GM12878 (cell line): ENCODE data around the gene ARMH1. TPM values are rescaled to one million over a fixed set of nuclear protein-coding genes. Genes with fewer than 3 reads are reported as not detected.

Experiments
- ATAC-seq: fragments of 200-7000 bp; cut with Tn5 transposase; 3 replicates; pipeline ENCODE4 v1.9.1; 2020; ENCODE audit warnings: mild to moderate bottlenecking, moderate library complexity
- BruUV-seq: library from RNA; stranded (reverse); fragments of 400-500 nt; replicated peaks from 2 replicates; lab custom pipeline; 2021; lab: Mats Ljungman, UMichigan
- CTCF ChIA-PET: fragments of 300-600 bp; sonication (Branson Sonifier 250); formaldehyde crosslinking; extraction: SDS; loops from one replicate; lab custom pipeline; 2021; ENCODE audit warnings: inconsistent platforms; lab: Yijun Ruan, JAX
- POLR2A ChIA-PET: fragments of 350-600 bp; formaldehyde crosslinking; extraction: SDS; loops from one replicate; lab custom pipeline; 2021; ENCODE audit warnings: inconsistent platforms; lab: Charles Lee
- RAD21 ChIA-PET: fragments of 300-600 bp; sonication (Branson Sonifier 250); formaldehyde crosslinking; loops from one replicate; lab custom pipeline; 2023; ENCODE audit warnings: antibody characterized with exemption; ENCODE audit not compliant: unreplicated experiment; lab: Charles Lee
- SMC1A ChIA-PET: fragments of 300-600 bp; sonication (Branson Sonifier 250); formaldehyde crosslinking; loops from one replicate; lab custom pipeline; 2023; ENCODE audit not compliant: unreplicated experiment, uncharacterized antibody; lab: Charles Lee
- DNase-seq: peaks from one replicate; pipeline ENCODE4 v3.0.0-alpha.2; 2011; ENCODE audit warnings: low read depth, low spot score
- FAIRE-seq: peaks from 3 replicates; lab custom pipeline; 2011; peaks lifted over from hg19 to GRCh38; lab: Jason Lieb, UNC
- H2AFZ ChIP-seq: 2 replicates; pipeline ENCODE4 v1.6.0; 2011; ENCODE audit warnings: low read depth, low read length, control low read depth; ENCODE audit not compliant: control insufficient read depth
- H3K27ac ChIP-seq: 2 replicates; pipeline ENCODE4 v1.5.1; 2011; ENCODE audit warnings: control low read depth; ENCODE audit not compliant: control insufficient read depth, insufficient read depth
- H3K27me3 ChIP-seq, 2 experiments: replicated peaks in 1 of 2; 2 replicates each; pipeline versions ENCODE4 v1.6.0 to v1.6.1; 2011; ENCODE audit warnings: low read length in 1 of 2; ENCODE audit not compliant: control insufficient read depth in 2 of 2, insufficient read depth in 2 of 2
- H3K36me3 ChIP-seq, 2 experiments: 2 replicates each; pipeline ENCODE4 v1.5.1; 2011; ENCODE audit warnings: low read length in 1 of 2; ENCODE audit not compliant: control insufficient read depth in 2 of 2, insufficient read depth in 2 of 2
- H3K4me1 ChIP-seq: 2 replicates; pipeline ENCODE4 v1.6.1; 2011; ENCODE audit warnings: mild to moderate bottlenecking, low read length, moderate library complexity, mixed read lengths; ENCODE audit not compliant: control insufficient read depth, insufficient read depth
- H3K4me2 ChIP-seq: 2 replicates; pipeline ENCODE4 v1.6.0; 2011; ENCODE audit warnings: control low read depth; ENCODE audit not compliant: control insufficient read depth, insufficient read depth
- H3K4me3 ChIP-seq: fragments of 200-600 bp; sonication (generic); 2 replicates; pipeline ENCODE4 v1.5.1; 2016
- H3K79me2 ChIP-seq: 2 replicates; pipeline ENCODE4 v1.6.0; 2011; ENCODE audit warnings: low read length; ENCODE audit not compliant: control insufficient read depth, insufficient read depth
- H3K9ac ChIP-seq: 2 replicates; pipeline ENCODE4 v1.8.0; 2011; ENCODE audit warnings: low read length, control low read depth, mixed read lengths; ENCODE audit not compliant: control insufficient read depth, insufficient read depth
- H3K9me3 ChIP-seq: replicated peaks from 3 replicates; pipeline ENCODE4 v1.5.1; 2011; ENCODE audit warnings: mild to moderate bottlenecking, low read length; ENCODE audit not compliant: control insufficient read depth, insufficient read depth
- H4K20me1 ChIP-seq: 2 replicates; pipeline ENCODE4 v1.6.0; 2011; ENCODE audit not compliant: control insufficient read depth, insufficient read depth
- CEBPZ ChIP-seq: fragments of 150-350 bp; IDR thresholded peaks from 2 replicates; pipeline ENCODE4 v1.6.1; 2016; ENCODE audit warnings: low read depth, low read length
- EED ChIP-seq: sonication (generic); IDR thresholded peaks from 2 replicates; pipeline ENCODE4 v1.6.1; 2016; ENCODE audit warnings: antibody characterized with exemption, low read depth
- HSF1 ChIP-seq: fragments of 150-350 bp; IDR thresholded peaks from 2 replicates; pipeline ENCODE4 v1.6.1; 2014; ENCODE audit warnings: mild to moderate bottlenecking, low read depth, low read length
- JUNB ChIP-seq: IDR thresholded peaks from 2 replicates; pipeline ENCODE4 v1.6.1; 2016; ENCODE audit warnings: antibody characterized with exemption, mild to moderate bottlenecking
- KDM1A ChIP-seq: fragments of 200-600 bp; sonication (generic); IDR thresholded peaks from 2 replicates; pipeline ENCODE4 v1.6.1; 2016; ENCODE audit warnings: borderline replicate concordance
- MYB ChIP-seq: fragments of 150-350 bp; IDR thresholded peaks from 2 replicates; pipeline ENCODE4 v1.6.1; 2014; ENCODE audit warnings: mild to moderate bottlenecking, low read depth, low read length, borderline replicate concordance
- RBBP5 ChIP-seq: fragments of 200-600 bp; sonication (generic); conservative IDR thresholded peaks from 2 replicates; pipeline ENCODE4 v1.6.1; 2016
- WRNIP1 ChIP-seq: IDR thresholded peaks from 2 replicates; pipeline ENCODE4 v1.6.1; 2011; ENCODE audit warnings: low read depth, low read length, improper control_type of control experiment, borderline replicate concordance
- WGBS: methylation state at CpG from one replicate; pipeline ENCODE4 v1.1.6; 2016; ENCODE audit warnings: low lambda C conversion rate; ENCODE audit not compliant: insufficient replicate concordance, insufficient coverage; ENCODE audit errors: missing lambda C conversion rate; 5-methylcytosine and 5-hydroxymethylcytosine counted together
- in situ Hi-C: fragments of 300-500 bp; cut with MboI; formaldehyde crosslinking; loops from 9 replicates; pipeline ENCODE4 v1.14.3; 2018; ENCODE audit warnings: mixed read lengths
- intact Hi-C: fragments of 100-400 bp; cut with micrococcal nuclease; formaldehyde crosslinking; loops from one replicate; pipeline ENCODE4 v1.14.2; 2022; ENCODE audit not compliant: unreplicated experiment
- polyA plus RNA-seq, 11 experiments: library from polyadenylated mRNA; depleted of rRNA in 4 of 11; unstranded in 6 of 11; stranded (reverse) in 5 of 11; fragments of >200 nt; fragmentation: Nextera tagmentation in 4 of 11; fragmentation: Illumina TruSeq in 1 of 11; extraction: Ambion mirVana in 4 of 11; extraction: Trizol in 1 of 11; gene quantifications; 1 replicate in 1 of 11; 2 replicates in 10 of 11; pipeline versions ENCODE4 v1.2.1 to v1.2.3, GENCODE V29; 2011 to 2016; ENCODE audit warnings: inconsistent platforms in 2 of 11, missing spikeins in 2 of 11, low read depth in 1 of 11
- total RNA-seq, 4 experiments: library from RNA; depleted of rRNA in 3 of 4; stranded (reverse); fragments of >200 nt in 3 of 4; fragmentation: Illumina TruSeq in 1 of 4; extraction: Trizol in 1 of 4; gene quantifications; 2 replicates each; pipeline versions ENCODE4 v1.2.1 to v1.2.3, GENCODE V29; 2013 to 2021

Gene ARMH1
- total and polyA plus RNA-seq, 10 of the 15 experiments (the other 5 are each of a cell fraction or from before 2014, with no cell fraction given), result 0.93 to 43.9 (median 8.2) TPM

GRCh38 chr1:44733365-44733764, 58.9 kb downstream of the ARMH1 start:
- Histone ChIP-seq H3K9me3 (no peaks in the 10 kb centered on the region), H3K4me1 (peaks cover 14% of the 10 kb centered on the region), H3K4me2 (no peak overlapping the region), H2AFZ (no peak overlapping the region), H3K79me2 (no peaks in the 10 kb centered on the region), H4K20me1 (no peaks in the 10 kb centered on the region), H3K4me3 (no peak overlapping the region), H3K27ac (no peak overlapping the region), H3K27me3 (no peaks in the 10 kb centered on the region), H3K9ac (no peak overlapping the region), H3K36me3 (no peaks in the 10 kb centered on the region)
- intact Hi-C loops, result loop anchor here (5.0 kb wide), 1 partner anchor 279 kb away; the partner anchor contains the start of genes HECTD3 and UROD
- ChIA-PET SMC1A (interaction anchor here (0.9 to 7.8 kb wide), 6 partner anchors 10 to 277 kb away, joined by 3 to 73 read pairs (median 5); partner anchors contain the start of gene HECTD3), RAD21 (interaction anchor here (0.6 to 4.2 kb wide), 2 partner anchors 76 to 86 kb away, joined by 3 to 24 read pairs; partner anchors contain the start of gene BTBD19), CTCF (interaction anchor here (0.9 to 8.9 kb wide), 5 partner anchors 15 to 67 kb away, joined by 3 to 175 read pairs (median 7); partner anchors contain the start of gene PLK3), POLR2A (interaction anchor here (0.6 to 6.6 kb wide), 4 partner anchors 10 to 66 kb away, joined by 3 to 110 read pairs (median 4); partner anchors contain the start of gene PLK3)
- TF ChIP-seq EED, result no peak
- FAIRE-seq (no peak), DNase-seq (no peak), ATAC-seq (no peak)
- in situ Hi-C loops, result loop anchor here (5.0 to 10.0 kb wide), 2 partner anchors 74 to 761 kb away; partner anchors contain the start of genes BTBD19, DYNLT4 and TESK2
- BruUV-seq, result no TSS peak
- WGBS, result 0% methylated on average over 1 of the region's 1 CpG

- no peaks in the 10 kb centered on the region for H3K36me3 ChIP-seq
- H3K4me1 ChIP-seq, result peaks cover 14% of the 10 kb centered on the region
- no TSS peak for BruUV-seq
- RAD21 ChIA-PET, result no interaction called here
- H3K27ac ChIP-seq, result no peak overlapping the region
- SMC1A ChIA-PET, result interaction anchor here (0.7 to 7.8 kb wide), 5 partner anchors 10 to 273 kb away, joined by 3 to 73 read pairs (median 7); no protein-coding TSS in a partner anchor
- CTCF ChIA-PET, result interaction anchor here (1.5 to 8.9 kb wide), 3 partner anchors 14 to 51 kb away, joined by 3 to 175 read pairs (median 40); no protein-coding TSS in a partner anchor
- no peak overlapping the region for H3K9ac ChIP-seq
- in situ Hi-C loops (loop anchor here (5.0 to 10.0 kb wide), 2 partner anchors 74 to 761 kb away; partner anchors contain the start of genes BTBD19, DYNLT4 and TESK2), intact Hi-C loops (loop anchor here (5.0 kb wide), 1 partner anchor 279 kb away; the partner anchor contains the start of genes HECTD3 and UROD)
- no peak overlapping the region for H3K4me2 ChIP-seq
- no peak overlapping the region for H2AFZ ChIP-seq
- FAIRE-seq (no peak), ATAC-seq (no peak), DNase-seq (no peak)
- TF ChIP-seq KDM1A, result no peak
- TF ChIP-seq HSF1, result no peak
- TF ChIP-seq JUNB, result no peak
- TF ChIP-seq CEBPZ, result no peak
- no peak for TF ChIP-seq MYB
- no peak for TF ChIP-seq WRNIP1
- TF ChIP-seq RBBP5, result no peak
- H3K79me2 ChIP-seq, result no peaks in the 10 kb centered on the region
- 48% methylated on average over 1 of the region's 1 CpG for WGBS
- H3K27me3 ChIP-seq, result no peaks in the 10 kb centered on the region
- POLR2A ChIA-PET, result interaction anchor here (1.0 to 6.6 kb wide), 2 partner anchors 15 to 66 kb away, joined by 5 to 110 read pairs; partner anchors contain the start of gene PLK3
- H3K9me3 ChIP-seq, result no peaks in the 10 kb centered on the region
- H3K4me3 ChIP-seq, result no peak overlapping the region
- H4K20me1 ChIP-seq, result no peaks in the 10 kb centered on the region
Observed at GRCh38 chr1:44733784-44734183, 59.3 kb downstream of the ARMH1 start.
